ENCODE results near the gene DNER. TPM values are rescaled to one million over a fixed set of nuclear protein-coding genes. Genes with fewer than 3 reads are reported as not detected.

The DNER gene
- total and polyA plus RNA-seq, 2 of the 13 experiments (the other 11 are each of a cell fraction or from before 2014, with no cell fraction given), result not detected

- Histone ChIP-seq H3K4me3 (replicated peaks in 1 of 3; ENCODE audit: insufficient read depth in 1 of 3, low read depth in 2 of 3, low read length in 3 of 3) (no peak overlapping the region), H3K9ac (ENCODE audit: insufficient read depth, low read depth, low read length) (no peak overlapping the region), H3K4me2 (ENCODE audit: low read depth, low read length) (no peak overlapping the region), H3K27ac (ENCODE audit: extremely low read length, insufficient read depth, low read length) (no peak overlapping the region), H3K9me3 (ENCODE audit: low read length) (no peaks in the 10 kb centered on the region), H3K36me3 (replicated peaks in 1 of 2; ENCODE audit: control insufficient read depth in 1 of 2, insufficient read depth in 2 of 2, low read length in 2 of 2) (no peaks in the 10 kb centered on the region), H3K79me2 (ENCODE audit: insufficient read depth, low read length) (no peaks in the 10 kb centered on the region), H3K4me1 (ENCODE audit: insufficient read depth, low read length) (no peaks in the 10 kb centered on the region), H3K27me3 (ENCODE audit: control insufficient read depth in 1 of 2, insufficient read depth in 2 of 2, low read length in 2 of 2) (no peaks in the 10 kb centered on the region), H4K20me1 (ENCODE audit: insufficient read depth, low read length) (no peaks in the 10 kb centered on the region), H2AFZ (ENCODE audit: low read length) (no peak overlapping the region)
- no peak for FAIRE-seq
- TF ChIP-seq CCAR2 (optimal IDR thresholded peaks at IDR 0.05; ENCODE audit: low read depth, low read length) (no peak), NR0B2 (CRISPR knock-in tag; IDR thresholded peaks at IDR 0.05) (no peak), ZBTB21 (CRISPR knock-in tag; IDR thresholded peaks at IDR 0.05) (no peak), ZNF230 (CRISPR knock-in tag; IDR thresholded peaks at IDR 0.05) (no peak), SRSF9 (IDR thresholded peaks at IDR 0.05; ENCODE audit: borderline replicate concordance, insufficient read depth, low read depth, low read length, poor library complexity, severe bottlenecking) (no peak), MYPOP (CRISPR knock-in tag; IDR thresholded peaks at IDR 0.05) (no peak), HNRNPK (IDR thresholded peaks at IDR 0.05; ENCODE audit: low read depth, low read length, poor library complexity, severe bottlenecking) (no peak), ZNF512 (CRISPR knock-in tag; IDR thresholded peaks at IDR 0.05) (no peak), RBM22 (optimal IDR thresholded peaks at IDR 0.05; ENCODE audit: low read length) (no peak), ZBTB49 (CRISPR knock-in tag; IDR thresholded peaks at IDR 0.05; ENCODE audit: borderline replicate concordance) (no peak), ZFP36 (IDR thresholded peaks at IDR 0.05; ENCODE audit: borderline replicate concordance, low read depth, low read length, partially characterized antibody) (no peak), ZNF30 (CRISPR knock-in tag; IDR thresholded peaks at IDR 0.05) (no peak)
- DNase-seq (ENCODE audit: low spot score), result no peak
- ATAC-seq, result no peak
- no TSS peak for BruUV-seq (replicated peaks)
- ChIA-PET CTCF (ENCODE audit: low intra/inter-chr PET ratio, low total read pairs) (no interaction called here), POLR2A (no interaction called here)
- in situ Hi-C loops (cut with HindIII; ENCODE audit: extremely low pct_ligation_motif_present, low pct_unique_long_range_greater_than_20kb), result no loop called here
- 32% methylated on average over 13 of the region's 13 CpGs for WGBS (ENCODE audit: low lambda C conversion rate)
- intact Hi-C loops (cut with micrococcal nuclease; ENCODE audit: unreplicated experiment), result no loop called here
Measured at GRCh38 chr2:229543176-229543873, 171.0 kb downstream of the DNER start.

Data from HepG2 (cell line).